Ammon's horn (tissue), 1 donor: Measurements from ENCODE around the gene CYP39A1.
"Not testable (repeated sequence)": the region's sequence is repeated elsewhere in the genome, so short reads cannot be mapped to it uniquely, and the experiment has no call there.

ENCODE experiments used
- DNase-seq: peaks from one replicate; pipeline ENCODE4 v3.0.0-alpha.2; 2016; ENCODE audit warnings: low spot score

CYP39A1 gene

DNA sequence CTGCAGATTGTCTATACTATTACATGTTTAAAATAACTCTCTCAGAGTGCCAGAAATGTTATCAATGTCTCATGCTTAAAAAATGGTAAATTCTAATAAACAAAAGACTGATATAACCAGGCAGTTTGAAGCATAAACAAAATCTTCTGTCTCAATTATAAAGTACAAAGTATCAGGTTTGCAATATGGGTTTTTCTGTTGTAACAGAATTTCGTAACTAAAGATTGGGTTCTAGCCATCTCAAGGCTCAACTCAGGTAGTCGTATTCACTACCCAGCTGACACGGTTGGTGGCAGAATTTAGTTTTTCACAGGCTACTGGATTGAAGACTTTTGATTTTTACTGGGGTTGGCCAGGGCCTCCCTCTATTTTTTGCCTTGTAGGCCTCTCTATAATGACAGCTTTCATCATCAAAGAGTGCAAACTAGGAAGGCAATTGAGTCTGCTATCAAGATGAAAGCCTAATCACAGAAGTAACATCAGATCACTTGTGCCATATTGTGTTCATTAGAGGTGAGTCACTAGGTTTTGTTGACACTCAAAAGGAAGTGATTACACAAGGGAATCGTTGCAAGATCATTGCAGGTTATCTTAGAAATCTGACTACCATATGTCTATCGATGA lies 3.6 kb downstream of the CYP39A1 start:
- DNase-seq: no peak

DNA sequence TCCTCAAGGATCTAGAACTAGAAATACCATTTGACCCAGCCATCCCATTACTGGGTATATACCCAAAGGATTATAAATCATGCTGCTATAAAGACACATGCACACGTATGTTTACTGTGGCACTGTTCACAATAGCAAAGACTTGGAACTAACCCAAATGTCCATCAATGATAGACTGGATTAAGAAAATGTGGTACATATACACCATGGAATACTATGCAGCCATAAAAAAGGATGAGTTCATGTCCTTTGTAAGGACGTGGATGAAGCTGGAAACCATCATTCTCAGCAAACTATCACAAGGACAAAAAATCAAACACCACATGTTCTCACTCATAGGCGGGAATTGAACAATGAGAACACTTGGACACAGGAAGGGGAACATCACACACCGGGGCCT lies 4.5 kb downstream of the CYP39A1 start:
- not testable (repeated sequence) for DNase-seq

DNA sequence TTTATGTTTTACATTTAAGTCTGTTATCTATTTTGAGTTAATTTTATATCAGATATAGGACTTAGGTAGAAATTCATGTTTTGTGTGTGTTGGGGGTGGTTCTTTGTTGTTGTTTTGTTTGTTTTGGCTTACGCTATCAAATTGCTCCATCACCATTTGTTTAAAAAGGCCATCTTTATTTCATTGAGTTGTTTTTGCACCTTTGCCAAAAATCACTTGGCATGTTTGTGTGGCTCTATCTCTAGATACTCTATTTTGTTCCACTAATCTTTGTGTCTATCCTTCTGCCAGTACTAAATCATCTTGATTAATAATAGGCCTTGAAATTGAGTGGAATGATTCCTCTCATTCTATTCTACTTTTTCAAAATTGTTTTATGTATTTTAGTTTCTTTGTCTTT lies 7.4 kb downstream of the CYP39A1 start:
- DNase-seq: no peak

DNA sequence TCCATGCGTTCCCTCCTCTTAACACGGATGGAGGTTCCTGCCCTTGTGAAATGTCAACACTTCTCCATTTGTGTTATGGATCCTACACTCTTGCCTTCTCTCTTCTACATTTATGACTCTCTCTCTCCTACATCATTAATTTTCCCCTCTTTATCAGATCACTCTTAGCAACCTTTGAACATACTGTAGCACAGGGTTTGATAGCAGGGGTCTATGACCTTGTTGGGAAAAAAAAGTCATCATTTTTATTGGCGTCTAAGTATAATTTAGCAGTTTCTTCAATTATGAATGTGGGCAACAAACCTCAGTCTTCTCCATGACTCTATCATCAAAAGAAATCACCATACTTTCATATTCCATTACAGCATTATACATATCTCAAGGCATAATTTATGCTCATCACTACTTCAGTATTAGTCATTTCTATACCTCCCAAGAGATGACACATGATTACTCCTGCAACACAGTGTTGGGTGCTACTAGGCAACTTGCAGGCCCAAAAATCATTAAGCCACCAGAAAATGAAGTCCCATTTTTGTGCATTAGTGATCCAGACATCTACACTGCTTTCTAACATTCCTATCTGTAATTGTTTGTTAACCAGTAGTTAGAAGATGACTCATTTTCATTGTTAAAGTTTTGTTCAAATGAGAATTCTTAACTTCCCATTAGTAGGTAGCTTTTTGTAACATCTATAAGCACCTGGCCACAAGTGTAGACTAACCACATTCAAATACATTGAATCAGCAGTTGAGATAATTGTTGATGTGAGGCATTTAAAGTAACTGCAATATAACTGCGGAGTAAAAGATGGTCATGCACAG lies 9.5 kb downstream of the CYP39A1 start:
- no peak for DNase-seq

DNA sequence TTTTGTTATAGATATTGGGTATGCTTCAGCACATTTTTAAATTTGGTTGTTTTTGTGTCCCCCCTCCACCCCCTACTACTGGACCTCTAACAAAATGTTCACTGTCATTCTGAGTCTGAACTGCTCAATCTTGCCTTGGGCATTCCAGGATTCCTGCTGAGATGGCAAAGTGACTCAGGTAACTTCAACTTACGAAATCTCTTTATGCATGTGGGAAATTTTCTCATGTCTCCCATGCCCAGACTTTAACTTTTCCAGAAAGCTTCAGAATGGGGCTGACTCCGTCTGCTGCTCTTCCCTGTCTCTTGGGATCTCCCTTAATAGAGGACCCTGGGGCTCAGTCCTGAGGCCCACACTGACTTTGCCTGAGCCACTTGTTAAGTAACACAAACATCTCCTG lies 14.0 kb downstream of the CYP39A1 start:
- DNase-seq: no peak

DNA sequence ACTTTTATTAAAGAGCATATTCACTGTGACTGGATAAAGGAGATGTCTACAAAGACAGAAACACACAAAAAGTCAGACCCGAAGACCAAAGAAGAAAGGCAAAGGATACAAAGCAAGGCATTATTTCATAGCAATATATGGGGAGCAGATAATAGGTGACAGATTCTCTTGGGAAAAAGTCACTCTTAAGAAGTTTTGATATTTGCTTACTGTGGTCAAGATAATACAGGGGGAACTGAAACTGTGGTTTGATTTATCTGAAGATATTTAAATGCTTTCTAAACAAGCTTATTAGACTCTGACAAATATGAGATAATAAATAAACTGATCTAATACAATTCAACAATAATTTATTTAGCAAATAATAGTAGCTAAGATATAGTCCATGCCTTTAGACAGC lies 14.7 kb downstream of the CYP39A1 start:
- no peak for DNase-seq

DNA sequence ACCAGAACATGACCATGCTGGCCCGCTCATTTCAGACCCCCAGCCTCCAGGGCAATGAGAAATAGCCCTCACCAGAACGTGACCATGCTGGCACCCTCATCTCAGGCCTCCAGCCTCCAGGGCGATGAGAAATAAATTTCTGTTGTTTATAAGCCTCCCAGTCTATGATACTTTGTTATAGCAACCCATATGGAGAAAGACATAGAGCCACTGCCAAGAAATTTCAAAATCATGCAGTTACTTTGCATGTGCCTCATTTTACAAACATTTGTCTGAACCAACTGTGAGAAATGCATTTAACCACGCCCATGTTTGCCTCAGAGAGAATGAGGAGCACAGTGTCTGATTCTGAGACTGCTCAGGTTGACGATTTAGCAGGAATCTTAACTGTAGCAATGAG lies 15.5 kb downstream of the CYP39A1 start:
- DNase-seq: no peak

DNA sequence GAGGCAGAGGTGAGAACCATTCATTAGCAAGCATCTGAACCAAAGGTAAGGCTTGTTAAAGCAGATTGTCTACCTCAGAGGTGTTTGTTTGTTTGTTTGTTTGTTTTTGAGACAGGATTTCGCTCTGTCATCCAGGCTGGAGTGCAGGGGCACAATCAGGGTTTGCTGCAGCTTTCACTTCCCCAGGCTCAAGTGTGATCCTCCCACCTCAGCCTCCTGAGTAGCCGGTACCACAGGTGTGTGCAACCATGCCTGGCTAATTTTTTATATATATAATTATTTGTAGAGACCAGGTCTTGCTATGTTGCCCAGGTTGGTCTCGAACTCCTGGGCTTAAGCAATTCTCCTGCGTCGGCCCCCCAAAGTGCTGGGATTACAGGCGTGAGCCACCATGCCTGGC lies 17.2 kb downstream of the CYP39A1 start:
- no peak for DNase-seq

DNA sequence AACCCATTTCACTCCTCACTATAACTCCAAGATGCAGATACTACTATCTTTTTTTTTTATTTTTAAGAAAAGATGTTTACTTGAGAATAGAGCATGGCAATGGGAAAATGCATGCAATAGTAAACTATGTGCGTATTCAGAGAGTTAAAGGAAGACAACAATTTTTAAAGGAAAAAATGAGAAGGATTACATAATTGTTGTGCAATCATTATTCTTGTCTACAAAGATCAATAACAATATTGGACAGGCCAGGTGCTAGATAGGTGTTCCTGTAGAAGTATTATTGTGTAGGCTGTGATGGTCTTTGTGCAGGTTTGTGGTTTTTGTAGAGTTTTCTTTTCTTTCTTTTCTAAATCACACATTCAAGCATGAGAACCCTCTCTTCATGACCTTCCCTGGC lies 20.6 kb downstream of the CYP39A1 start:
- no peak for DNase-seq

DNA sequence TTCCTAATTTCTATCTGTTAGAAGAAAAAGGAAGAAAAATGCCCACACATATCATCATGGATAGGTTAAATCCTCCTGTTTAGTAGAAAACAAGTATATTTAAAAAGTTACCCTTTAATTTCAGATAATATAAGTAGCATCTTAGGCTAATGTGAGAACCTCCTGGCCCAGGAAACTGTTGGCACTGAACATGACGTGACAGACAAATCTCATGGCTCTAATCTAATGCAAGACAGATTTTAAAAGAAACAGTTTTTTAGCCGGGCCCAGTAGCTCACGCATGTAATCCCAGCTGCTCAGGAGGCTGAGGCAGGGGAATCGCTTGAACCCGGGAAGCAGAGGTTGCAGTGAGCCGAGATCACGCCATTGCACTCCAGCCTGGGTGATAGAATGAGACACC lies 22.9 kb downstream of the CYP39A1 start:
- DNase-seq: no peak

DNA sequence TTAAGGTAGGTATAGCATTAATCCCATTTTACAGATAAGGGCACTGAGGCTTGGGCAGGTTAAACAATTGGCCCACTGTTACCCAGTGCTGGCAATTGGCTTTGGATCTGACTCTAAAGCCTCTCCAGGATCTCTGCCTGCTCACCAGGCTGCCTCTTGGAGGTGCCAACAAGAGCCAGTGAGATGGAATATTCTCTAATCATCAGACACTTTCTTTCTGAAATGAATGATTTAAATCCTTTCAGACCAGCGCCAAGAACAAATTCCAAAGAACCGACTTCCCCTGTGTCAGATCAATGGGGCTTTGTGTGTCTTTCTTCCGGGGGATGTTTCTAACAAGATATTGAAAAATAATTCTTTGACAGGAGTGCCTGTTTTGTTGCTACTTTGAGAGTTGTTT lies 23.6 kb downstream of the CYP39A1 start:
- peak; percentile 32 for DNase-seq

DNA sequence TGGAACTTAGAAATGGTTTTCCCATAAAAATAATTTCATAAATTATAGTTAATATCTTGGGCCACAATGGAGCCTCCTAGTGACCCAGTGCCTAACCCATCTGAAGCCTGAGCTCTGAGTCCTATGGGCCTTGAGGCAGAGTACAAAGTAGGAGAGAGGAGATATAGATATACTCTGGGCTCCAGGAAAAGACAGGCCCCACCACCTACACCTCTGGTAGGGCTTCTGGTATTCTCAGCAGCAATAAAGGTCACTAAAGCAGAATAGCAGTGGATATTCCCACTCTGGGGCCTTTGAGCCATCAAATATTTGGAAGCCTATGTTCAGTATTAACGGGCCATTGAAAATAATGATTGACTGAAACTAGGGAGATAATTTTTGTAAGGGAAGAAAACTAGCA lies 24.1 kb downstream of the CYP39A1 start:
- DNase-seq: no peak

DNA sequence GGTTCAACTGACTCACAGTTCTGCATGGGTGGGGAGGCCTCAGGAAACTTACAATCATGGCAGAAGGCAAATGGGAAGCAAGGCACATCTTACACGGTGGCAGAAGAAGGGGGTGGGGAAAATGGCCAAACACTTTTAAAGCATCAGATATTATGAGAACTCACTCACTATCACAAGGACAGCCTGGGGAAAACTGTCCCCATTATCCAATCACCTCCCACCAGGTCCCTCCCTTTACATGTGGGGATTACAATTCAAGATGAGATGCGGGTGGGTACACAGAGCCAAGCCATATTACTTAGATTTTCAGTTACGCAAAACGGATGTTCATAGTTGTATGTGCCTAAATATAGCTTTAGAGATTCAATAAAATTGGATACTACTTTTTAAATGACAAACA lies 25.6 kb downstream of the CYP39A1 start:
- no peak for DNase-seq

DNA sequence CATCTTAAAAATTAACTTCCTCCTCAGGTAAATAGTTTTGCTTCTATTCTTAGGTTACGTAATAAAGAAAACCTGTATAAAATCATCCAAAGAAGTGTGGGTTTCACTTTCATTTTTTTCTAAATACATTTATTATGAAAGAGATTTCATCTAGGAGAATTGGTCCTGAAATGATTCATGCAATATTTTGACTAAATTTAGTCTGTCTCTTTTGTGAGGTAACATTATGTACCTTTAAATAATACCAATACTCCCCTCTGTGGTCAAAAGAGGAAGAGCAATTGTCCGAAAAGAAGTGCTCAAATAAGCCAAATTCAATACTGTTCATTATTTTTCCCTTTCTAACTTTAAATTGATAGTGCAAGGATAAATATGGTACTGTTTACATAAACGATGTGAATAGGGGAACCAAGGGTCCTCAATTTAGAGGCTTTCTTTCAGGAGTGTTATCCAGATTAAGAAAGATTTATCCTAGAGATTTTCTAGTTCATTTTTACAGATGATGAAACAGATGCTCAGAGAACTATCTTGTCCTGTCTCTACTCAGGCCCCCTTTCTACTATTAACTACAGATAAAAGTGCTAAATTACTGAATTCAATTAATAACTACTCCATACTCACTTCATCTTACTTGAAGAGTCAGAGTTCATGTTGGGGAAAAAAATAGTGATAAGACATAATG lies 26.2 kb downstream of the CYP39A1 start:
- peak; percentile 34 for DNase-seq

DNA sequence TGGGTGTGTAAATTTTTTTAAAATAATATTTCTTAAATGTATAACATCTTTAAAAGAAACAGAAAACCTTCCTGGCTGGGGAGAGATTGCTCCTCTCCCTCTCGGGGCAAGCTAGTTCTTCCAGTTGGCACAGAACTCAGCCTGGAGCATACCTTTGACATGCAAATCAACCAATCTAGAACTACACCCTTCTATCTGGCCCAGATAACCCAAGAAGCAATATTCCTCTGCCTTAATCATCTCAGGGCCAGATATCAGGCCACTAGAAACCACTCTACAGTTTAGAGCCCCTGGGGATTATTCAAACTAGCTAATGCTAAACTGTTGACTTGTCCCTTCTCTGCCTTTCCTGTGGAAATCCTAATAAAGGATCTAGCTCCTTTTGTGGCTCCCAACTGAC lies 33.9 kb downstream of the CYP39A1 start:
- DNase-seq: no peak

DNA sequence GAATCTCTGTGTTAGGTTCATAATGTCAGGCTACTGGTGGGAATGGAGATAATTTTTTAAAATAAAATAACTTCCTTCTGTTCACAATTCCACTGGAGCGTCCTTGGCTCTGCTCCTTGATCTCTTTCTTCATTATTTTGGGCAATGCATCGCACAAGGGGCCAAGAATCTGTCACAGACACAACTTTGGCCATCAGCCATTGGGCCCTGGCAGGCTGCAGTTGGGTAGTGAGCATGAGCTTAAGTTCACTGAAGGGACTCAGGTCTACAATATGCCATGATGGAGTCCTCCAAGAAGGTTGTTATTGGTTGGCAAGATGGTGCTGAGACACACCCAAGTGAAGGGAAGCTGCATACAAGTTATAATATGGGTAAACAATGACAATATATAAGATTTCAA lies 40.0 kb downstream of the CYP39A1 start:
- no peak for DNase-seq

DNA sequence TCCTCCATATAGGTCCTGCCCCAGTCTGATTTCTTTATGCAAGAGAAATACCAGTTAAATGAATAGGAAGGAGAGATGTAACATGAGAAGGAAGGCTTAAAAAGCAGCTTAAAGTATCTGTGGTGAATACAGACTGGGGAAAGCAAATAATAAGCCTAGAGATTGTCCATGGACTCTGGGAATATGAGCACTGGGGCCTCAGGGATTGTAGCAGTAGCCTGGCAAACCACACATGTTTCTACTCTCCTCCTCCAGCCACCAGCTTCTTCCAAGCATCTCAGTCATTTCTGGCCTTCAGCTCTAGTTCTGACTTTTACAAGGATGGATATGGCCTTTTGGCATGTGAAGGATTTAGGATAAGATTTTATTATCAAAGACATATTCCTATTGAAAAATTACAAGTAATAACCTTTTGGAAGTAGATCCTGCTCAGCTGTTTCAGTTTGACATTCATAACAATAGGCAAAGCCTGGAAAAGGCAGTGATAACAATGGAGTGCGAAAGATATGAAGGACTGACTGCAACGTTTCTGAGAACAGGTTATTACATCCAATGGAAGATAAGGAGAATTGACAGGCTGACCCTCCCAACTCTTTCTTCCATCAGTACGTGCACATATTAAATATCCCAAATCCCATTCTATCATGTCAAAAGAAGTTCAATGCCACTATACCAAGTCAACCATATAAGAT lies 41.6 kb downstream of the CYP39A1 start:
- DNase-seq: no peak

DNA sequence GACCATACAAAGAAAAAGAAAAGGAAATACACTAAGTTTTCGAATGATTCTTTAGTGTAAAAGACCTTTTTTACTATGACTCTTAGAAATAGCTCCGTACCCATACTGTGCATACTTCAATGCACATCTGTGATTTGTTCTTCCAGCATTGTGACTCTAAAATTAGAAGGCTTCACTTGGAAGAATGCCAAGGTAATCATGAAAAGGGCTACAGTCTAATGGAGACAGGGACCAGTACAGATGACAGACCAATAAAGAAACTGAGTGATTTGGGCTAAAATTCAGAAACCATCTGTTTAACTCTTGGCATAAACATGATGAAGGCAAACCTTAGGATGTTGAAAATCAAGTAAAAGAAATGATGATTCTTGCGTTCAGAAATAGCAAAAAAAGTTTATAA lies 46.3 kb downstream of the CYP39A1 start:
- DNase-seq: peak; percentile 73

DNA sequence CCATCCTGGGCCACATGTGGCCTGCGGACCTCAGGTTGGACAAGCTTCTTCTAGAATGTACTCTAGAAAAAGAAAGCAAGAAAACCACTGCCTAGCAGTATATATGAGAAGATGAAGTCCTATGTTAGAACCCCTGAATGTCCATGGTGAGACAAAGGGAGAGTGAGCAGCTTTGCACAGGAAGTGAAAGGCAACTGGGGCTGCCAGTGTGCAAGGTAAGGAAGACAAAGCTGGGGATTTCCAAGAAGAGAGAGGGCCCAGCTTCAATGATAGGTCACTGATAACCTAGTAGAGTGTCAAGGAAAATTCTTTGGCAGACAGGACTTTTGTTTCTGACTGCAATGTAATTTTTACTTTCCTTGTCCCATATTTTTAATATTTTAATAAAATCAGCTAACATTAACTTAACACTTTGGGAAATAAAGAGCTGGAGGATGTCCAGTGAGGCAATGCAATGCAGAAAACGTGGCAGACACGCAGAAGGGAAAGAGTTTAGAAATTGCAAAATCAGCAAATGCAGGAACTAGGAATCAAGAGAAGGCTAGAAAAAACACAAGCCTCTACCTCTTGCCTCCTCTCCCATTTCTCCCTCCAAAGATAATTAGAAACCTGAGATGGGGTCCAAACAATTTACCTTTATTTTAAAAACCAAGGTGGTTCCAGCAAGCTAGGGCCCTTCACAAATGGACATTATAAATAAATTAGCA lies 47.4 kb downstream of the CYP39A1 start:
- DNase-seq: no peak

DNA sequence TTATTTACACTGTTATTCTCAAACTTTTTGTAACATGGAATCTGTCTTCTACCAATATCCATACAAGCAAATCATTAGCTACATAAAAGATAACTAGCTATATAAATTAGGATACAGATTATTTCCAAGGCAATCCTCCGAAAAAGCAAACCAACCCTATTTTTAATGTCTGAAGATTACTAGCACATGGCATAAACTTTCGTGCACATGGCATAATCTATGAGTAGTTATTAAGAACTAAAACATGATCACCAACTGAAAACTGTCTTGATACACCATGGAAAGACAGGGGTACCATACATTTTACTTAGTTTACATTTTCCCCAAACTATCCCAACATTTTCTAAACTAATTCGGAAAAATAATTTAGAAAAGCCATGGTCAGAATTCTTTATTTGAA lies 54.4 kb downstream of the CYP39A1 start:
- no peak for DNase-seq

DNA sequence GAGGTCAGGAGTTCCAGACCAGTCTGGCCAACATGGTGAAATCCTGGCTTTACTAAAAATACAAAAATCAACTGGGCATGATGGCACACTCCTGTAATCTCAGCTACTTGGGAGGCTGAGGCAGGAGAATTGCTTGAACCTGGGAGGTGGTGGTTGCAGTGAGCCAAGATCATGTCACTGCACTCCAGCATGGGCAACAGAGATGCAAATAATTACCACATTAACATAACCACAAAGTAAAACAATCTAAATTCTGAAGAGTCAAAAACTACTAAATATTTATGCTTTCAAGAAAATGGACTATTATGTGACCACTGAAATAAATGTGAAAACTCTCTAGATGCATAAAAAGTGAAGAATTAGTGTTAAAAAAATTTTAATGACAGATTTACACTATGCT lies 59.9 kb downstream of the CYP39A1 start:
- DNase-seq: no peak

DNA sequence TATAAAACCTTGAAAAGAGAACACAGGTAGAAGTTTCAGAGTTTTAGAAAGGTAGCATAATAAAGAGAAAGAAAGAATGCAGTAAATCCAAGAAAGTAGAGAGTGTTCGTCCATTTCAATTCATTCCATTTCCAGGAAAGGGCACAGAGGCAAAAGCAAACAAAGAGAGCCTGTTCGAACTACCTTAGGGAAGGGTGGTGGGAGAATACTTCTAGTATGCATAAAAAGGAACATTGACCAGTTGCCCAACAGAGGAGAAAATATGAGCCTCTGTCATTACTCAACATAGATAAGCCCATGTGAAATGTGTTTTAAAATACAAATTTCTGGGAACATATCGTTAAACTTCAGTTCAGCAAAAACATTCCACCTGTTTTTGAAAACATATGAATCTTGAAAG lies 60.6 kb downstream of the CYP39A1 start:
- DNase-seq: no peak
